Measurements from ENCODE around the gene IVD. TPM values are rescaled to one million over a fixed set of nuclear protein-coding genes. Genes with fewer than 3 reads are reported as not detected.

IVD gene
- polyA plus RNA-seq, 1 of the 3 experiments (the other 2 are of a cell fraction): 54.2 TPM

- peak; percentile 56; the same call in 1 of the 2 replicates for TF ChIP-seq IRF3 (IDR thresholded peaks at IDR 0.05; ENCODE audit: low read depth, low read length)
- no peak for TF ChIP-seq SMC3 (IDR thresholded peaks at IDR 0.05; ENCODE audit: low read depth, low read length)
- TF ChIP-seq ZBTB33 (IDR thresholded peaks at IDR 0.05; ENCODE audit: borderline replicate concordance, low read depth): no peak
- TF ChIP-seq FOXJ3 (CRISPR knock-in tag; IDR thresholded peaks at IDR 0.05): no peak
- no peak for TF ChIP-seq PBX3 (IDR thresholded peaks at IDR 0.05)
- no peak for TF ChIP-seq USF1 (IDR thresholded peaks at IDR 0.05; ENCODE audit: borderline replicate concordance, low read depth)
These were observed 35.4 kb downstream of the IVD start, which contains the start of gene BAHD1 (continued) for GRCh38 chr15:40440743-40441564.

- no peaks in the 10 kb centered on the region for H3K36me3 ChIP-seq (replicated peaks in 1 of 2; ENCODE audit: control insufficient read depth in 1 of 2, insufficient read depth in 2 of 2, low read length in 1 of 2)
- peaks cover 48% of the 10 kb centered on the region for H4K20me1 ChIP-seq (ENCODE audit: insufficient read depth)
- peak overlapping the region; percentile 94 for H3K4me2 ChIP-seq
- no peak for TF ChIP-seq GATA2 (CRISPR knock-in tag; IDR thresholded peaks at IDR 0.05)
- TF ChIP-seq CTCF (IDR thresholded peaks at IDR 0.05): 0 out of 2 replicates have a peak, but pooled peaks have one; percentile 17
- H3K9me2 ChIP-seq: no peaks in the 10 kb centered on the region
- H2AFZ ChIP-seq (ENCODE audit: low read depth): no peak overlapping the region
- ChIA-PET POLR2A (interaction anchor here (0.6 to 1.0 kb wide), 3 partner anchors 29 to 519 kb away, joined by 3 to 4 read pairs (median 3); partner anchors contain the start of genes CHST14 and RPUSD2), CTCF (interaction anchor here (0.7 to 3.3 kb wide), 13 partner anchors 10 to 167 kb away, joined by 3 to 11 read pairs (median 4); partner anchors contain the start of gene CHST14)
- no peaks in the 10 kb centered on the region for H3F3A ChIP-seq (replicated peaks; ENCODE audit: insufficient read depth)
- H3K27ac ChIP-seq (ENCODE audit: low read depth in 2 of 2, low read length in 1 of 2): no peak overlapping the region; a peak in 1 of 4 replicates
- DNase-seq: peak; percentile 77
- H3K27me3 ChIP-seq (ENCODE audit: insufficient read depth): no peaks in the 10 kb centered on the region
- H3K79me2 ChIP-seq (ENCODE audit: insufficient read depth): peaks cover 49% of the 10 kb centered on the region
- no peaks in the 10 kb centered on the region for H3K9me3 ChIP-seq
- 11% methylated on average over 27 of the region's 119 CpGs for WGBS (ENCODE audit: low lambda C conversion rate)
- H3K4me1 ChIP-seq (ENCODE audit: control insufficient read depth in 1 of 2, insufficient read depth in 2 of 2, low read depth in 1 of 2, low read length in 1 of 2): peaks cover 8 to 32% of the 10 kb centered on the region in 2 experiments; a peak in 3 of 4 replicates
- peak overlapping the region; percentile 75 to 77 for H3K4me3 ChIP-seq (ENCODE audit: low read depth in 2 of 2, low read length in 1 of 2)
- peak overlapping the region; percentile 60 for H3K9ac ChIP-seq
These were observed 36.3 kb downstream of the IVD start for GRCh38 chr15:40441565-40442531.

All from SK-N-SH (cell line).